HepG2 (cell line): ENCODE results near the gene ZNF33B. TPM values are rescaled to one million over a fixed set of nuclear protein-coding genes. Genes with fewer than 3 reads are reported as not detected.
A peak's percentile ranks its signal among the peaks of the same experiment; 100 is the strongest.

ENCODE experiments used
- DNMT3B ChIP-seq: conservative IDR thresholded peaks from 2 replicates; pipeline ENCODE4 v1.6.1; 2016; ENCODE audit warnings: missing biosample characterization, control low read depth
- FLYWCH1 ChIP-seq: sonication (generic); formaldehyde crosslinking; IDR thresholded peaks from 2 replicates; pipeline ENCODE4 v1.8.1; 2023; ENCODE audit warnings: mild to moderate bottlenecking, missing genetic modification reagents
- NFKB2 ChIP-seq: sonication (generic); formaldehyde crosslinking; IDR thresholded peaks from 2 replicates; pipeline ENCODE4 v1.4.0; 2020; ENCODE audit warnings: missing genetic modification reagents, borderline replicate concordance
- NR2F2 ChIP-seq: IDR thresholded peaks from 2 replicates; pipeline ENCODE4 v1.6.1; 2012; ENCODE audit warnings: low read depth, inconsistent platforms, borderline replicate concordance
- REL ChIP-seq: sonication (generic); formaldehyde crosslinking; conservative IDR thresholded peaks from 2 replicates; pipeline ENCODE4 v1.8.0; 2022; ENCODE audit warnings: mild to moderate bottlenecking, missing genetic modification reagents, moderate library complexity
- SP2 ChIP-seq: sonication (generic); formaldehyde crosslinking; IDR thresholded peaks from 2 replicates; pipeline ENCODE4 v1.5.1; 2020; ENCODE audit warnings: mild to moderate bottlenecking, missing genetic modification reagents
- SYNCRIP ChIP-seq: fragments of 200-400 bp; formaldehyde crosslinking; IDR thresholded peaks from 2 replicates; pipeline ENCODE4 v1.6.1; 2018; ENCODE audit warnings: mild to moderate bottlenecking, low read depth, low read length; ENCODE audit not compliant: insufficient read depth
- TAF15 ChIP-seq: fragments of 200-400 bp; formaldehyde crosslinking; IDR thresholded peaks from one replicate; pipeline ENCODE4 v1.6.1; 2018; ENCODE audit warnings: mild to moderate bottlenecking, low read depth, low read length; ENCODE audit not compliant: poor library complexity, severe bottlenecking
- TGIF2 ChIP-seq: IDR thresholded peaks from 2 replicates; pipeline ENCODE4 v1.6.1; 2016; ENCODE audit warnings: control low read depth, missing compliant biosample characterization
- ZMYM2 ChIP-seq: sonication (generic); formaldehyde crosslinking; IDR thresholded peaks from 2 replicates; pipeline ENCODE4 v1.8.0; 2022; ENCODE audit warnings: mild to moderate bottlenecking, missing genetic modification reagents
- ZMYM4 ChIP-seq: sonication (generic); formaldehyde crosslinking; IDR thresholded peaks from 2 replicates; pipeline ENCODE4 v1.8.1; 2023; ENCODE audit warnings: mild to moderate bottlenecking, missing genetic modification reagents
- ZNF12 ChIP-seq: sonication (generic); formaldehyde crosslinking; IDR thresholded peaks from 2 replicates; pipeline ENCODE4 v1.5.0; 2020; ENCODE audit warnings: missing genetic modification reagents
- ZNF7 ChIP-seq: IDR thresholded peaks from 2 replicates; pipeline ENCODE4 v1.6.1; 2016; ENCODE audit warnings: missing biosample characterization, missing genetic modification reagents
- ZNF775 ChIP-seq: sonication (generic); formaldehyde crosslinking; IDR thresholded peaks from 2 replicates; pipeline ENCODE4 v1.4.0; 2020; ENCODE audit warnings: missing genetic modification reagents, mild to moderate bottlenecking, moderate library complexity, borderline replicate concordance
- polyA plus RNA-seq, 8 experiments: library from polyadenylated mRNA; depleted of rRNA in 3 of 8; stranded (reverse) in 7 of 8; unstranded in 1 of 8; fragments of >200 nt; fragmentation: Illumina TruSeq in 4 of 8; extraction: Trizol in 4 of 8; gene quantifications; 2 replicates each; pipeline versions ENCODE4 v1.2.1 to v1.2.3, GENCODE V29; 2011 to 2016; ENCODE audit warnings: low read depth in 4 of 8, missing spikeins in 1 of 8, mixed read lengths in 1 of 8; ENCODE audit not compliant: insufficient read depth in 1 of 8
- total RNA-seq, 5 experiments: library from RNA; depleted of rRNA; stranded (reverse); fragments of >200 nt; fragmentation: Illumina TruSeq; extraction: Trizol; gene quantifications; 2 replicates each; pipeline ENCODE4 v1.2.3, GENCODE V29; 2016; ENCODE audit warnings: low read depth in 1 of 5
- TF ChIP-seq, protein P1 (sequence below): sonication (generic); formaldehyde crosslinking; IDR thresholded peaks from 2 replicates; pipeline ENCODE4 v1.5.1; 2020; ENCODE audit warnings: missing genetic modification reagents, mild to moderate bottlenecking, borderline replicate concordance
- TF ChIP-seq, protein P2 (sequence below): sonication (generic); formaldehyde crosslinking; IDR thresholded peaks from 2 replicates; pipeline ENCODE4 v1.9.0; 2021; ENCODE audit warnings: missing genetic modification reagents, borderline replicate concordance
- TF ChIP-seq, protein P3 (sequence below): conservative IDR thresholded peaks from 2 replicates; pipeline ENCODE4 v1.6.1; 2018; ENCODE audit warnings: missing genetic modification reagents
- TF ChIP-seq, protein P4 (sequence below): sonication (generic); formaldehyde crosslinking; IDR thresholded peaks from 2 replicates; pipeline ENCODE4 v1.5.0; 2020; ENCODE audit warnings: missing genetic modification reagents

Gene ZNF33B
- total and polyA plus RNA-seq, 2 of the 13 experiments (the other 11 are each of a cell fraction or from before 2014, with no cell fraction given): 18.4 to 23.5 TPM

DNA sequence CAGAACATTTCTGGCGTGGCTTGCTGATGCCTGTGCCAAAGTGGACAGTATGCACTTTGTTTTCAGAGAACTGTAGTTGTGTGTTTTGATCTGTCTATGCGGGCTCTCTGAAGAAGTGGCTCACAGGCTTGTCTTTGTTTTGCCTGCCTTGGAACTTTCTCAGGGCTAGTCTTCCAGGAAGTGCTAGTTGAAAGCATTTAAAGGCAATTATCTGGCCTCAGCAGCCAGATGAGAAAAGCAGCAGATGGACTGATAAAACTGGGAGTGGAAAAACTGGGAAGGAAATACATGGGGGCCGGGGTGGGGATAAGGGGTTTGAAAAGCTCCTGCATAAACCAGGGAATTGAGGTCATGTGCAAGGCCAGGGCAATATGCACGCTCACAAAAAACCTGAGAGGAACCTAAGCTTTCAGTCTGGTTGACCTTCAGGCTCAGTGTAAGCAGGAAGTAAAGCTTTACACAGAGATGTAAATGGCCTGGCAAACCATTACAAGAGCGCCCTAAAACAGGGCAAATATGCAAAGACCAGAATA, 94.5 kb downstream of the ZNF33B start (continued):
- TF ChIP-seq, protein P1, sequence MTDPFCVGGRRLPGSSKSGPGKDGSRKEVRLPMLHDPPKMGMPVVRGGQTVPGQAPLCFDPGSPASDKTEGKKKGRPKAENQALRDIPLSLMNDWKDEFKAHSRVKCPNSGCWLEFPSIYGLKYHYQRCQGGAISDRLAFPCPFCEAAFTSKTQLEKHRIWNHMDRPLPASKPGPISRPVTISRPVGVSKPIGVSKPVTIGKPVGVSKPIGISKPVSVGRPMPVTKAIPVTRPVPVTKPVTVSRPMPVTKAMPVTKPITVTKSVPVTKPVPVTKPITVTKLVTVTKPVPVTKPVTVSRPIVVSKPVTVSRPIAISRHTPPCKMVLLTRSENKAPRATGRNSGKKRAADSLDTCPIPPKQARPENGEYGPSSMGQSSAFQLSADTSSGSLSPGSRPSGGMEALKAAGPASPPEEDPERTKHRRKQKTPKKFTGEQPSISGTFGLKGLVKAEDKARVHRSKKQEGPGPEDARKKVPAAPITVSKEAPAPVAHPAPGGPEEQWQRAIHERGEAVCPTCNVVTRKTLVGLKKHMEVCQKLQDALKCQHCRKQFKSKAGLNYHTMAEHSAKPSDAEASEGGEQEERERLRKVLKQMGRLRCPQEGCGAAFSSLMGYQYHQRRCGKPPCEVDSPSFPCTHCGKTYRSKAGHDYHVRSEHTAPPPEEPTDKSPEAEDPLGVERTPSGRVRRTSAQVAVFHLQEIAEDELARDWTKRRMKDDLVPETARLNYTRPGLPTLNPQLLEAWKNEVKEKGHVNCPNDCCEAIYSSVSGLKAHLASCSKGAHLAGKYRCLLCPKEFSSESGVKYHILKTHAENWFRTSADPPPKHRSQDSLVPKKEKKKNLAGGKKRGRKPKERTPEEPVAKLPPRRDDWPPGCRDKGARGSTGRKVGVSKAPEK (CRISPR knock-in tag): no peak
- TF ChIP-seq DNMT3B (CRISPR knock-in tag) (no peak), ZMYM4 (CRISPR knock-in tag) (0 out of 2 replicates have a peak, but pooled peaks have one; percentile 45), NFKB2 (CRISPR knock-in tag) (no peak), SYNCRIP (no peak), ZNF775 (CRISPR knock-in tag) (no peak), ZNF12 (CRISPR knock-in tag) (no peak), ZMYM2 (no peak), TAF15 (no peak), FLYWCH1 (no peak), ZNF7 (no peak), NR2F2 (no peak; the same call in 1 of the 2 replicates), TGIF2 (CRISPR knock-in tag) (no peak), REL (no peak), SP2 (no peak)
- TF ChIP-seq, protein P2, sequence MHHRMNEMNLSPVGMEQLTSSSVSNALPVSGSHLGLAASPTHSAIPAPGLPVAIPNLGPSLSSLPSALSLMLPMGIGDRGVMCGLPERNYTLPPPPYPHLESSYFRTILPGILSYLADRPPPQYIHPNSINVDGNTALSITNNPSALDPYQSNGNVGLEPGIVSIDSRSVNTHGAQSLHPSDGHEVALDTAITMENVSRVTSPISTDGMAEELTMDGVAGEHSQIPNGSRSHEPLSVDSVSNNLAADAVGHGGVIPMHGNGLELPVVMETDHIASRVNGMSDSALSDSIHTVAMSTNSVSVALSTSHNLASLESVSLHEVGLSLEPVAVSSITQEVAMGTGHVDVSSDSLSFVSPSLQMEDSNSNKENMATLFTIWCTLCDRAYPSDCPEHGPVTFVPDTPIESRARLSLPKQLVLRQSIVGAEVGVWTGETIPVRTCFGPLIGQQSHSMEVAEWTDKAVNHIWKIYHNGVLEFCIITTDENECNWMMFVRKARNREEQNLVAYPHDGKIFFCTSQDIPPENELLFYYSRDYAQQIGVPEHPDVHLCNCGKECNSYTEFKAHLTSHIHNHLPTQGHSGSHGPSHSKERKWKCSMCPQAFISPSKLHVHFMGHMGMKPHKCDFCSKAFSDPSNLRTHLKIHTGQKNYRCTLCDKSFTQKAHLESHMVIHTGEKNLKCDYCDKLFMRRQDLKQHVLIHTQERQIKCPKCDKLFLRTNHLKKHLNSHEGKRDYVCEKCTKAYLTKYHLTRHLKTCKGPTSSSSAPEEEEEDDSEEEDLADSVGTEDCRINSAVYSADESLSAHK (CRISPR knock-in tag): no peak
- TF ChIP-seq, protein P3, sequence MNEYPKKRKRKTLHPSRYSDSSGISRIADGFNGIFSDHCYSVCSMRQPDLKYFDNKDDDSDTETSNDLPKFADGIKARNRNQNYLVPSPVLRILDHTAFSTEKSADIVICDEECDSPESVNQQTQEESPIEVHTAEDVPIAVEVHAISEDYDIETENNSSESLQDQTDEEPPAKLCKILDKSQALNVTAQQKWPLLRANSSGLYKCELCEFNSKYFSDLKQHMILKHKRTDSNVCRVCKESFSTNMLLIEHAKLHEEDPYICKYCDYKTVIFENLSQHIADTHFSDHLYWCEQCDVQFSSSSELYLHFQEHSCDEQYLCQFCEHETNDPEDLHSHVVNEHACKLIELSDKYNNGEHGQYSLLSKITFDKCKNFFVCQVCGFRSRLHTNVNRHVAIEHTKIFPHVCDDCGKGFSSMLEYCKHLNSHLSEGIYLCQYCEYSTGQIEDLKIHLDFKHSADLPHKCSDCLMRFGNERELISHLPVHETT (CRISPR knock-in tag): 0 out of 2 replicates have a peak, but pooled peaks have one; percentile 21
- TF ChIP-seq, protein P4, sequence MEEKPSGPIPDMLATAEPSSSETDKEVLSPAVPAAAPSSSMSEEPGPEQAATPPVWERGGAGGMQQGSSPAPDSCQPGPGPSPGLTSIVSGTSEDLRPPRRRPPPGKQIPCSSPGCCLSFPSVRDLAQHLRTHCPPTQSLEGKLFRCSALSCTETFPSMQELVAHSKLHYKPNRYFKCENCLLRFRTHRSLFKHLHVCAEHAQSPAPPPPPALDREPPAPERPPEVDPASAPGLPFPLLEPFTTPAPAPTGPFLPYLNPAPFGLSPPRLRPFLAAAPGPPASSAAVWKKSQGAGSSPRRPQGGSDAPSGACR (CRISPR knock-in tag): no peak
